ENCODE data around the gene RNF126. TPM values are rescaled to one million over a fixed set of nuclear protein-coding genes. Genes with fewer than 3 reads are reported as not detected.

The RNF126 gene
- total and polyA plus RNA-seq, 2 of the 4 experiments (the other 2 are of a cell fraction): 7.0 to 27.4 TPM

DNA sequence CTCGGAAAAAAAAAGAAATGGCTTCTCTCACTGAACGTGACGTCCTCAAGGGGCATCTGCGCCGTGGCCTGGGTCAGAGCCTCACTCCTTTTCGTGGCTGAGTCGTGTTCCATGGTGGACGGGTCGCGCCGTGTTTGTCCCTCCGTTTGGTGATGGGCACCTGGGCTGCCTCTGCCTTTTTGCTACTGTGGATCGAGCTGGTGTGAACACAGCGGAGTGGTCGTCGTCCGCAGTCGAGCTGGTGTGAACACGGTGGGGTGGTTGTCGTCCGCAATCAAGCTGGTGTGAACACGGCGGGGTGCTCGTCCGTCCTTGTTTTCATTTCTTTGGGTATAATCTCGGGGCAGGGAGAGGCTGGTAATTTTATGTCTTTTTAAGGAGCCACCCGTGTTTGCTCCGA lies 61.7 kb downstream of the RNF126 start:
- Histone ChIP-seq H4K5ac (ENCODE audit: low read depth, low read length) (no peak overlapping the region), H3K36me3 (ENCODE audit: control insufficient read depth, insufficient read depth, low read length) (no peaks in the 10 kb centered on the region), H3K56ac (ENCODE audit: extremely low read depth, insufficient read depth, low read length) (no peak overlapping the region), H3K4me2 (ENCODE audit: low read depth, low read length) (no peak overlapping the region), H4K91ac (ENCODE audit: insufficient read depth, low read depth, low read length) (no peak overlapping the region), H3K9me1 (ENCODE audit: insufficient read depth, low read length) (no peaks in the 10 kb centered on the region), H2BK15ac (ENCODE audit: low read depth, low read length) (no peak overlapping the region), H3K9me3 (ENCODE audit: control insufficient read depth, insufficient read depth, low read length) (peaks cover 7% of the 10 kb centered on the region; the same call in 1 of the 2 replicates), H2BK5ac (ENCODE audit: low read depth, low read length, poor library complexity, severe bottlenecking) (no peak overlapping the region), H3K9ac (ENCODE audit: low read depth, low read length) (no peak overlapping the region), H2BK20ac (ENCODE audit: low read depth, low read length) (no peak overlapping the region), H3K4me3 (ENCODE audit: insufficient read depth, low read depth, low read length) (no peak overlapping the region), H3K14ac (replicated peaks; ENCODE audit: low read depth, low read length) (no peak overlapping the region), H3K23ac (ENCODE audit: low read depth, low read length) (no peak overlapping the region), H3K4me1 (ENCODE audit: control insufficient read depth, insufficient read depth, low read length) (no peaks in the 10 kb centered on the region), H2AK9ac (replicated peaks; ENCODE audit: low read depth, low read length, poor library complexity) (no peak overlapping the region), H3K79me1 (ENCODE audit: low read depth in 1 of 2, low read length in 2 of 2) (no peaks in the 10 kb centered on the region), H3K18ac (ENCODE audit: low read depth, low read length) (no peak overlapping the region), H3K4ac (ENCODE audit: low read depth, low read length) (no peak overlapping the region), H3K27ac (ENCODE audit: insufficient read depth, low read length) (no peak overlapping the region), H2AK5ac (ENCODE audit: low read depth, low read length) (no peak overlapping the region), H3K27me3 (ENCODE audit: control insufficient read depth, insufficient read depth, low read length) (peaks cover 2% of the 10 kb centered on the region; the same call in 1 of the 2 replicates), H2BK120ac (ENCODE audit: low read depth, low read length) (no peak overlapping the region), H4K8ac (ENCODE audit: low read depth in 2 of 2, low read length in 2 of 2) (no peak overlapping the region), H2AFZ (replicated peaks; ENCODE audit: low read length, poor library complexity) (peak overlapping the region; percentile 21), H4K20me1 (ENCODE audit: insufficient read depth, low read length) (no peaks in the 10 kb centered on the region; the same call in 1 of the 2 replicates)
- DNase-seq: no peak
- no TSS peak for BruUV-seq (replicated peaks)
- in situ Hi-C loops (cut with MboI; ENCODE audit: low sequenced_read_pairs) (no loop called here), dilution Hi-C loops (cut with HindIII; ENCODE audit: low sequenced_read_pairs, unreplicated experiment) (no loop called here), intact Hi-C loops (cut with micrococcal nuclease) (no loop called here)
- TF ChIP-seq FOS (IDR thresholded peaks at IDR 0.05; ENCODE audit: low read depth, low read length) (no peak), MAFK (IDR thresholded peaks at IDR 0.05; ENCODE audit: low read depth, low read length) (no peak), RAD21 (IDR thresholded peaks at IDR 0.05; ENCODE audit: low read length) (no peak), MXI1 (IDR thresholded peaks at IDR 0.05; ENCODE audit: borderline replicate concordance, low read depth, low read length) (no peak), RCOR1 (IDR thresholded peaks at IDR 0.05; ENCODE audit: insufficient replicate concordance, low read length) (no peak), NFE2L2 (IDR thresholded peaks at IDR 0.05; ENCODE audit: low read depth, low read length) (no peak), RFX5 (IDR thresholded peaks at IDR 0.05; ENCODE audit: low read depth, low read length) (no peak), POLR2A (IDR thresholded peaks at IDR 0.05; ENCODE audit: low read depth, low read length) (no peak), CEBPB (IDR thresholded peaks at IDR 0.05; ENCODE audit: low read depth, low read length) (no peak), MAZ (IDR thresholded peaks at IDR 0.05; ENCODE audit: borderline replicate concordance, low read depth, low read length) (no peak), BHLHE40 (IDR thresholded peaks at IDR 0.05; ENCODE audit: low read depth, low read length) (no peak), CHD1 (IDR thresholded peaks at IDR 0.05; ENCODE audit: low read depth, low read length) (no peak)
- TF ChIP-seq, protein P1, sequence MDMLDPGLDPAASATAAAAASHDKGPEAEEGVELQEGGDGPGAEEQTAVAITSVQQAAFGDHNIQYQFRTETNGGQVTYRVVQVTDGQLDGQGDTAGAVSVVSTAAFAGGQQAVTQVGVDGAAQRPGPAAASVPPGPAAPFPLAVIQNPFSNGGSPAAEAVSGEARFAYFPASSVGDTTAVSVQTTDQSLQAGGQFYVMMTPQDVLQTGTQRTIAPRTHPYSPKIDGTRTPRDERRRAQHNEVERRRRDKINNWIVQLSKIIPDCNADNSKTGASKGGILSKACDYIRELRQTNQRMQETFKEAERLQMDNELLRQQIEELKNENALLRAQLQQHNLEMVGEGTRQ (IDR thresholded peaks at IDR 0.05; ENCODE audit: low read depth, low read length): no peak
- no peak for ATAC-seq (ENCODE audit: low read depth)
- CTCF ChIA-PET: no interaction called here
- POLR2A ChIA-PET (ENCODE audit: unreplicated experiment): no interaction called here
- 89% methylated on average over 27 of the region's 28 CpGs; no CpG with 5 or more reads in 1 of the 2 experiments for WGBS, 2 experiments (ENCODE audit: extremely low coverage in 2 of 2, insufficient read length in 1 of 2)
